GM12878 (cell line): ENCODE data around the gene SLX9. TPM values are rescaled to one million over a fixed set of nuclear protein-coding genes. Genes with fewer than 3 reads are reported as not detected.

ENCODE experiments used
- ATAC-seq: fragments of 200-7000 bp; cut with Tn5 transposase; 3 replicates; pipeline ENCODE4 v1.9.1; 2020; ENCODE audit warnings: mild to moderate bottlenecking, moderate library complexity
- BruUV-seq: library from RNA; stranded (reverse); fragments of 400-500 nt; replicated peaks from 2 replicates; lab custom pipeline; 2021; lab: Mats Ljungman, UMichigan
- CTCF ChIA-PET: fragments of 300-600 bp; sonication (Branson Sonifier 250); formaldehyde crosslinking; extraction: SDS; loops from one replicate; lab custom pipeline; 2021; ENCODE audit warnings: inconsistent platforms; lab: Yijun Ruan, JAX
- POLR2A ChIA-PET: fragments of 350-600 bp; formaldehyde crosslinking; extraction: SDS; loops from one replicate; lab custom pipeline; 2021; ENCODE audit warnings: inconsistent platforms; lab: Charles Lee
- RAD21 ChIA-PET: fragments of 300-600 bp; sonication (Branson Sonifier 250); formaldehyde crosslinking; loops from one replicate; lab custom pipeline; 2023; ENCODE audit warnings: antibody characterized with exemption; ENCODE audit not compliant: unreplicated experiment; lab: Charles Lee
- SMC1A ChIA-PET: fragments of 300-600 bp; sonication (Branson Sonifier 250); formaldehyde crosslinking; loops from one replicate; lab custom pipeline; 2023; ENCODE audit not compliant: unreplicated experiment, uncharacterized antibody; lab: Charles Lee
- DNase-seq: peaks from one replicate; pipeline ENCODE4 v3.0.0-alpha.2; 2011; ENCODE audit warnings: low read depth, low spot score
- FAIRE-seq: peaks from 3 replicates; lab custom pipeline; 2011; peaks lifted over from hg19 to GRCh38; lab: Jason Lieb, UNC
- H2AFZ ChIP-seq: 2 replicates; pipeline ENCODE4 v1.6.0; 2011; ENCODE audit warnings: low read depth, low read length, control low read depth; ENCODE audit not compliant: control insufficient read depth
- H3K27ac ChIP-seq: 2 replicates; pipeline ENCODE4 v1.5.1; 2011; ENCODE audit warnings: control low read depth; ENCODE audit not compliant: control insufficient read depth, insufficient read depth
- H3K27me3 ChIP-seq, 2 experiments: replicated peaks in 1 of 2; 2 replicates each; pipeline versions ENCODE4 v1.6.0 to v1.6.1; 2011; ENCODE audit warnings: low read length in 1 of 2; ENCODE audit not compliant: control insufficient read depth in 2 of 2, insufficient read depth in 2 of 2
- H3K36me3 ChIP-seq, 2 experiments: 2 replicates each; pipeline ENCODE4 v1.5.1; 2011; ENCODE audit warnings: low read length in 1 of 2; ENCODE audit not compliant: control insufficient read depth in 2 of 2, insufficient read depth in 2 of 2
- H3K4me1 ChIP-seq: 2 replicates; pipeline ENCODE4 v1.6.1; 2011; ENCODE audit warnings: mild to moderate bottlenecking, low read length, moderate library complexity, mixed read lengths; ENCODE audit not compliant: control insufficient read depth, insufficient read depth
- H3K4me2 ChIP-seq: 2 replicates; pipeline ENCODE4 v1.6.0; 2011; ENCODE audit warnings: control low read depth; ENCODE audit not compliant: control insufficient read depth, insufficient read depth
- H3K4me3 ChIP-seq: fragments of 200-600 bp; sonication (generic); 2 replicates; pipeline ENCODE4 v1.5.1; 2016
- H3K79me2 ChIP-seq: 2 replicates; pipeline ENCODE4 v1.6.0; 2011; ENCODE audit warnings: low read length; ENCODE audit not compliant: control insufficient read depth, insufficient read depth
- H3K9ac ChIP-seq: 2 replicates; pipeline ENCODE4 v1.8.0; 2011; ENCODE audit warnings: low read length, control low read depth, mixed read lengths; ENCODE audit not compliant: control insufficient read depth, insufficient read depth
- H3K9me3 ChIP-seq: replicated peaks from 3 replicates; pipeline ENCODE4 v1.5.1; 2011; ENCODE audit warnings: mild to moderate bottlenecking, low read length; ENCODE audit not compliant: control insufficient read depth, insufficient read depth
- H4K20me1 ChIP-seq: 2 replicates; pipeline ENCODE4 v1.6.0; 2011; ENCODE audit not compliant: control insufficient read depth, insufficient read depth
- BRCA1 ChIP-seq: IDR thresholded peaks from 2 replicates; pipeline ENCODE4 v1.6.1; 2011; ENCODE audit warnings: low read depth, low read length, improper control_type of control experiment
- E4F1 ChIP-seq: fragments of 450-650 bp; IDR thresholded peaks from 2 replicates; pipeline ENCODE4 v1.6.1; 2018; ENCODE audit warnings: borderline replicate concordance, mild to moderate bottlenecking; ENCODE audit not compliant: partially characterized antibody
- ETV6 ChIP-seq, 2 experiments: fragments of 450-650 bp in 1 of 2; IDR thresholded peaks in 1 of 2; conservative IDR thresholded peaks in 1 of 2; 2 replicates each; pipeline ENCODE4 v1.6.1; 2014; ENCODE audit warnings: antibody characterized with exemption in 1 of 2, borderline replicate concordance in 1 of 2, low read depth in 1 of 2, mild to moderate bottlenecking in 1 of 2, moderate library complexity in 1 of 2
- GABPA ChIP-seq: IDR thresholded peaks from 2 replicates; pipeline ENCODE4 v1.6.1; 2014; ENCODE audit warnings: antibody characterized with exemption, low read depth, mild to moderate bottlenecking, inconsistent platforms
- MTA3 ChIP-seq: IDR thresholded peaks from 2 replicates; pipeline ENCODE4 v1.6.1; 2012; ENCODE audit warnings: low read length, inconsistent platforms, borderline replicate concordance
- NR2F1 ChIP-seq: fragments of 450-650 bp; conservative IDR thresholded peaks from 2 replicates; pipeline ENCODE4 v1.6.1; 2017; ENCODE audit warnings: mild to moderate bottlenecking
- ZNF592 ChIP-seq: fragments of 450-650 bp; IDR thresholded peaks from 2 replicates; pipeline ENCODE4 v1.6.1; 2017; ENCODE audit warnings: mild to moderate bottlenecking, moderate library complexity
- WGBS: methylation state at CpG from one replicate; pipeline ENCODE4 v1.1.6; 2016; ENCODE audit warnings: low lambda C conversion rate; ENCODE audit not compliant: insufficient replicate concordance, insufficient coverage; ENCODE audit errors: missing lambda C conversion rate; 5-methylcytosine and 5-hydroxymethylcytosine counted together
- in situ Hi-C: fragments of 300-500 bp; cut with MboI; formaldehyde crosslinking; loops from 9 replicates; pipeline ENCODE4 v1.14.3; 2018; ENCODE audit warnings: mixed read lengths
- intact Hi-C: fragments of 100-400 bp; cut with micrococcal nuclease; formaldehyde crosslinking; loops from one replicate; pipeline ENCODE4 v1.14.2; 2022; ENCODE audit not compliant: unreplicated experiment
- polyA plus RNA-seq, 11 experiments: library from polyadenylated mRNA; depleted of rRNA in 4 of 11; unstranded in 6 of 11; stranded (reverse) in 5 of 11; fragments of >200 nt; fragmentation: Nextera tagmentation in 4 of 11; fragmentation: Illumina TruSeq in 1 of 11; extraction: Ambion mirVana in 4 of 11; extraction: Trizol in 1 of 11; gene quantifications; 1 replicate in 1 of 11; 2 replicates in 10 of 11; pipeline versions ENCODE4 v1.2.1 to v1.2.3, GENCODE V29; 2011 to 2016; ENCODE audit warnings: inconsistent platforms in 2 of 11, missing spikeins in 2 of 11, low read depth in 1 of 11
- total RNA-seq, 4 experiments: library from RNA; depleted of rRNA in 3 of 4; stranded (reverse); fragments of >200 nt in 3 of 4; fragmentation: Illumina TruSeq in 1 of 4; extraction: Trizol in 1 of 4; gene quantifications; 2 replicates each; pipeline versions ENCODE4 v1.2.1 to v1.2.3, GENCODE V29; 2013 to 2021
- TF ChIP-seq, protein P1 (sequence below): fragments of 450-650 bp; IDR thresholded peaks from 2 replicates; pipeline ENCODE4 v1.6.1; 2016; ENCODE audit warnings: mild to moderate bottlenecking

SLX9 gene
- total and polyA plus RNA-seq, 10 of the 15 experiments (the other 5 are each of a cell fraction or from before 2014, with no cell fraction given), result 0.69 to 81.3 (median 33.9) TPM

GRCh38 chr21:44980562-44981489, 41.0 kb downstream of the SLX9 start:
- no peak for DNase-seq
- ChIA-PET RAD21 (no interaction called here), SMC1A (no interaction called here), POLR2A (no interaction called here), CTCF (no interaction called here)
- H3K27me3 ChIP-seq, result no peaks in the 10 kb centered on the region
- 70% methylated on average over 38 of the region's 38 CpGs for WGBS
- H3K9me3 ChIP-seq, result no peaks in the 10 kb centered on the region
- intact Hi-C loops, result no loop called here
- in situ Hi-C loops, result no loop called here
- H3K79me2 ChIP-seq, result no peaks in the 10 kb centered on the region
- H3K36me3 ChIP-seq, result peaks cover 0 to 4% of the 10 kb centered on the region in 2 experiments; a peak in 2 of 4 replicates
- no peaks in the 10 kb centered on the region for H4K20me1 ChIP-seq
- no TSS peak for BruUV-seq
- no peak overlapping the region for H3K4me2 ChIP-seq
- no peak for ATAC-seq
- H3K4me3 ChIP-seq, result no peak overlapping the region
- FAIRE-seq, result no peak
- H2AFZ ChIP-seq, result no peak overlapping the region
- no peak overlapping the region for H3K9ac ChIP-seq
- H3K27ac ChIP-seq, result no peak overlapping the region
- no peak for TF ChIP-seq BRCA1
- TF ChIP-seq ETV6 (conservative IDR thresholded peaks at IDR 0.05 in 1 of 2, IDR thresholded peaks at IDR 0.05 in 1 of 2; ENCODE audit: borderline replicate concordance in 1 of 2, low read depth in 1 of 2), result no peak
- TF ChIP-seq E4F1, result no peak
- no peak for TF ChIP-seq MTA3
- TF ChIP-seq GABPA, result no peak
- no peak for TF ChIP-seq ZNF592
- no peak for TF ChIP-seq NR2F1
- TF ChIP-seq, protein P1, sequence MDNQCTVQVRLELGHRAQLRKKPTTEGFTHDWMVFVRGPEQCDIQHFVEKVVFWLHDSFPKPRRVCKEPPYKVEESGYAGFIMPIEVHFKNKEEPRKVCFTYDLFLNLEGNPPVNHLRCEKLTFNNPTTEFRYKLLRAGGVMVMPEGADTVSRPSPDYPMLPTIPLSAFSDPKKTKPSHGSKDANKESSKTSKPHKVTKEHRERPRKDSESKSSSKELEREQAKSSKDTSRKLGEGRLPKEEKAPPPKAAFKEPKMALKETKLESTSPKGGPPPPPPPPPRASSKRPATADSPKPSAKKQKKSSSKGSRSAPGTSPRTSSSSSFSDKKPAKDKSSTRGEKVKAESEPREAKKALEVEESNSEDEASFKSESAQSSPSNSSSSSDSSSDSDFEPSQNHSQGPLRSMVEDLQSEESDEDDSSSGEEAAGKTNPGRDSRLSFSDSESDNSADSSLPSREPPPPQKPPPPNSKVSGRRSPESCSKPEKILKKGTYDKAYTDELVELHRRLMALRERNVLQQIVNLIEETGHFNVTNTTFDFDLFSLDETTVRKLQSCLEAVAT, result no peak
- H3K4me1 ChIP-seq, result no peaks in the 10 kb centered on the region
